HG03066 (cell line): Measurements from ENCODE around the gene PRDX1.
"Not testable (repeated sequence)": the region's sequence is repeated elsewhere in the genome, so short reads cannot be mapped to it uniquely, and the experiment has no call there.

Experiments
- ATAC-seq: cut with Tn5 transposase; IDR thresholded peaks from one replicate; pipeline ENCODE4 v1.9.1; 2021; ENCODE audit warnings: low read depth; ENCODE audit not compliant: unreplicated experiment

PRDX1 gene

GRCh38 chr1:45473302-45473701 is 48.4 kb downstream of the PRDX1 start:
- no peak for ATAC-seq

GRCh38 chr1:45470306-45470798 is 51.3 kb downstream of the PRDX1 start:
- ATAC-seq: no peak

- ATAC-seq: not testable (repeated sequence)
Measured at GRCh38 chr1:45467353-45467752, 54.3 kb downstream of the PRDX1 start.

GRCh38 chr1:45465277-45465676 is 56.4 kb downstream of the PRDX1 start:
- no peak for ATAC-seq
